ENCODE results near the gene ICOSLG.
"Not testable (repeated sequence)": the region's sequence is repeated elsewhere in the genome, so short reads cannot be mapped to it uniquely, and the experiment has no call there.

Gene ICOSLG

DNA sequence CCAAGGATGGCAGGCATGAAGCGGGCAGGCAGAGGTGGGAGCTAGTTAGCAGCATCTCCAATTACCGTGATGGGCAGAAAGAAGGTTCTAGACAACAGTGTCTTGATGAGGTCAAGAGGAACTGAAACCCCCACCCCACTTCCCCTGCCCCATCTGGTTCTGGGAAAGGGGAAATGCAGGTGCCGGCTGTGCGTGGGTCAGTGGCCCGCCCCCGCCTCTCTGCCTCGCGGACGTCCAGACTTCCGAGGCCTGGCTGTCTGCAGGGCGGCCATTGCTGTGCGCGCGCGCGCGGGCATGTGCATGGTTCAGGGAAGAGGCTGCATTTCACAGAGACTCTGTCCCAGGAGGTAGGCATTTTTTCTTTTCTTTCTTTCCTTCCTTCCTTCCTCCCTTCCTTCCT is 65.6 kb downstream of the ICOSLG start:
- DNase-seq = not testable (repeated sequence)
